Tibial nerve (tissue), 4 donors: Measurements from ENCODE around the gene ITGA8. TPM values are rescaled to one million over a fixed set of nuclear protein-coding genes. Genes with fewer than 3 reads are reported as not detected.

Source experiments
- DNase-seq, 2 donors: peaks; one replicate each; pipeline ENCODE4 v3.0.0-alpha.2; 2019; ENCODE audit warnings: low spot score in 2 of 2
- H3K27ac ChIP-seq, 4 donors: fragments of 200-600 bp; sonication (generic) in 3 of 4; one replicate each; pipeline ENCODE4 v1.5.1; 2017 to 2019; ENCODE audit warnings: mild to moderate bottlenecking in 1 of 4
- H3K27me3 ChIP-seq, 2 donors: fragments of 200-600 bp; sonication (generic) in 1 of 2; one replicate each; pipeline versions ENCODE4 v1.5.1 to v1.6.0; 2017 to 2019
- H3K36me3 ChIP-seq, 3 donors: fragments of 200-600 bp; sonication (generic); one replicate each; pipeline ENCODE4 v1.5.1; 2018 to 2019
- H3K4me1 ChIP-seq, 4 donors: fragments of 200-600 bp; sonication (generic) in 3 of 4; one replicate each; pipeline ENCODE4 v1.5.1; 2017 to 2019
- H3K4me3 ChIP-seq, 4 donors: fragments of 200-600 bp; sonication (generic) in 3 of 4; one replicate each; pipeline ENCODE4 v1.5.1; 2017 to 2019; ENCODE audit warnings: mild to moderate bottlenecking in 1 of 4, moderate library complexity in 1 of 4
- H3K9me3 ChIP-seq, 4 donors: fragments of 200-600 bp; sonication (generic) in 3 of 4; one replicate each; pipeline ENCODE4 v1.5.1; 2017 to 2019
- EP300 ChIP-seq, 2 donors: sonication (generic); formaldehyde crosslinking; IDR thresholded peaks; one replicate each; pipeline ENCODE4 v1.6.1; 2017; ENCODE audit warnings: antibody characterized with exemption in 2 of 2, mild to moderate bottlenecking in 1 of 2
- POLR2A ChIP-seq, 2 donors: fragments of 450-650 bp; IDR thresholded peaks; one replicate each; pipeline ENCODE4 v1.6.1; 2017; ENCODE audit warnings: antibody characterized with exemption in 2 of 2, mild to moderate bottlenecking in 2 of 2, moderate library complexity in 2 of 2
- WGBS, 2 donors: methylation state at CpG; one replicate each; pipeline ENCODE4 v1.1.5; 2018; 5-methylcytosine and 5-hydroxymethylcytosine counted together
- total RNA-seq, 4 donors: library from RNA; depleted of rRNA; stranded (reverse); fragments of >200 nt; gene quantifications; one replicate each; pipeline ENCODE4 v1.1.0, GENCODE V29; 2016
- TF ChIP-seq, protein P1 (sequence below), 5 experiments: fragments of 200-600 bp in 3 of 5; fragments of 450-650 bp in 2 of 5; sonication (generic) in 3 of 5; IDR thresholded peaks; one replicate each; pipeline ENCODE4 v1.5.1; 2016 to 2019; ENCODE audit warnings: antibody characterized with exemption in 5 of 5, mild to moderate bottlenecking in 3 of 5, moderate library complexity in 2 of 5

ITGA8 gene
- total RNA-seq, 4 donors from 2014 or later: 1.5 to 8.7 (median 4.3) TPM

DNA sequence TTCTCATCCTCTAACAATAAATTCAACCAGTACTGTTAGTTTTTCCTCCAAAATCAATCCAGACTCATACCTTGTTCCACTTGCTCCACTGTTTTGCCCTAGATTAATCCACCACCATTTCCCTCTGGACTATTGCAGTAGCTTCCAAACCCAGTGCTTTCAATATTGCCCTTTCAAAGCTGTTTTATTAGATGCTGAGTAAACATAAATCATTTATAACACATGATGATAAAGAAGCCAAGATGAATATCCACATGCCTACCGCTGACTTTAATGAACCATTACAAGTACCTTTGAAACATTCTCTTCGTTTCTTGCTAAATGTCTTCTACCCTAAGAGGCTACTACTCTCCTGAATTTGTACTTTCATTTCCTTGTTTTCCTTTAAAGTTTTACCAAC, 174.5 kb downstream of the ITGA8 start:
- 91 to 95% methylated on average over 2 of the region's 2 CpGs for WGBS, 2 donors
- H3K27me3 ChIP-seq: no peaks in the 10 kb centered on the region
- no peak overlapping the region for H3K27ac ChIP-seq
- no peak for DNase-seq
- H3K4me3 ChIP-seq: no peak overlapping the region
- no peaks in the 10 kb centered on the region for H3K4me1 ChIP-seq
- H3K36me3 ChIP-seq: no peaks in the 10 kb centered on the region
- H3K9me3 ChIP-seq: peaks cover 0 to 11% (median 0%) of the 10 kb centered on the region in 4 donors
- no peak for TF ChIP-seq EP300 (IDR thresholded peaks at IDR 0.05)
- TF ChIP-seq, protein P1, sequence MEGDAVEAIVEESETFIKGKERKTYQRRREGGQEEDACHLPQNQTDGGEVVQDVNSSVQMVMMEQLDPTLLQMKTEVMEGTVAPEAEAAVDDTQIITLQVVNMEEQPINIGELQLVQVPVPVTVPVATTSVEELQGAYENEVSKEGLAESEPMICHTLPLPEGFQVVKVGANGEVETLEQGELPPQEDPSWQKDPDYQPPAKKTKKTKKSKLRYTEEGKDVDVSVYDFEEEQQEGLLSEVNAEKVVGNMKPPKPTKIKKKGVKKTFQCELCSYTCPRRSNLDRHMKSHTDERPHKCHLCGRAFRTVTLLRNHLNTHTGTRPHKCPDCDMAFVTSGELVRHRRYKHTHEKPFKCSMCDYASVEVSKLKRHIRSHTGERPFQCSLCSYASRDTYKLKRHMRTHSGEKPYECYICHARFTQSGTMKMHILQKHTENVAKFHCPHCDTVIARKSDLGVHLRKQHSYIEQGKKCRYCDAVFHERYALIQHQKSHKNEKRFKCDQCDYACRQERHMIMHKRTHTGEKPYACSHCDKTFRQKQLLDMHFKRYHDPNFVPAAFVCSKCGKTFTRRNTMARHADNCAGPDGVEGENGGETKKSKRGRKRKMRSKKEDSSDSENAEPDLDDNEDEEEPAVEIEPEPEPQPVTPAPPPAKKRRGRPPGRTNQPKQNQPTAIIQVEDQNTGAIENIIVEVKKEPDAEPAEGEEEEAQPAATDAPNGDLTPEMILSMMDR (IDR thresholded peaks at IDR 0.05): no peak
- no peak for TF ChIP-seq POLR2A (IDR thresholded peaks at IDR 0.05)

DNA sequence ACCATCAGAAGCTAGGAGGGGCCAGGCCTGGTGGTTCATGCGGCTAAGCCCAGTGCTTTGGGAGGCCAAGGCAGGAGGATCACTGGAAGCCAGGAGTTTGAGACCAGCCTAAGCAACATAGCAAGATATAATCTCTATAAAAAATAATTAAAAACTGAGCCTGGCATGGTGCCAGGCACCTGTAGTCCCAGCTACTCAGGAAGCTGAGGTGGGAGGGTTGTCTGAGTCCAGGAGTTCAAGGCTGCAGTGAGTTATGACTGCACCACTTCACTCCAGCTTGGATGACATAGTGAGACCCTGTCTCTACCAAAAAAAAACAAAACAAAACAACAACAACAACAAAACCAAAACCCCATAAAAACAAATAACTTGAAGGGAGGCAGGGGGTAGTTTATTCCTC, 175.7 kb downstream of the ITGA8 start:
- H3K36me3 ChIP-seq: no peaks in the 10 kb centered on the region
- H3K9me3 ChIP-seq: peaks cover 0 to 11% (median 0%) of the 10 kb centered on the region in 4 donors
- WGBS, 2 donors: 90% methylated on average over 1 of the region's 1 CpG
- H3K4me1 ChIP-seq: no peaks in the 10 kb centered on the region
- TF ChIP-seq, protein P1 (IDR thresholded peaks at IDR 0.05): no peak
- no peak for TF ChIP-seq EP300 (IDR thresholded peaks at IDR 0.05)
- no peak for TF ChIP-seq POLR2A (IDR thresholded peaks at IDR 0.05)
- no peak for DNase-seq
- no peak overlapping the region for H3K27ac ChIP-seq
- no peaks in the 10 kb centered on the region for H3K27me3 ChIP-seq
- no peak overlapping the region for H3K4me3 ChIP-seq

DNA sequence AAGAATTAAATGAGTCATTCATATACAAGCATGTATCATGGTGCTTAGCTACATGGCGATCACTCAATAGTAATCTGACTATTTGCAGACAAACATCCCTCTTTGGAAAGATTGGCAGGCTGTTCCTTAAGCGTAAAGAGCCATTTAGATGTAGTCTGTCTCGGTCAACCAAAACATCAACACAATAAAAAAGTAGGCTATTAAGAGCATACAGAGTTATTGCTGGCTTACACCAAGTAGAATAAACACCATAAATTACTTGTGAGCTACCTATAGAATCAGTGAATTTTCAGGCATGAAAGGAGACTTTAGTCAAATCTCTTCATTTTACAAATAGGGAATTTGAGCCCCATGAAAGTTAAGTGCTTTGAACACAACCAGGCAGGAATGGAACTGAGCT, 176.9 kb downstream of the ITGA8 start:
- 92% methylated on average over 3 of the region's 3 CpGs for WGBS, 2 donors
- DNase-seq: no peak
- TF ChIP-seq EP300 (IDR thresholded peaks at IDR 0.05) (no peak), POLR2A (IDR thresholded peaks at IDR 0.05) (no peak)
- TF ChIP-seq, protein P1 (IDR thresholded peaks at IDR 0.05): no peak
- H3K4me3 ChIP-seq: no peak overlapping the region
- no peaks in the 10 kb centered on the region for H3K27me3 ChIP-seq
- no peak overlapping the region for H3K27ac ChIP-seq
- H3K9me3 ChIP-seq: peaks cover 0 to 11% (median 0%) of the 10 kb centered on the region in 4 donors
- no peaks in the 10 kb centered on the region for H3K36me3 ChIP-seq
- no peaks in the 10 kb centered on the region for H3K4me1 ChIP-seq

DNA sequence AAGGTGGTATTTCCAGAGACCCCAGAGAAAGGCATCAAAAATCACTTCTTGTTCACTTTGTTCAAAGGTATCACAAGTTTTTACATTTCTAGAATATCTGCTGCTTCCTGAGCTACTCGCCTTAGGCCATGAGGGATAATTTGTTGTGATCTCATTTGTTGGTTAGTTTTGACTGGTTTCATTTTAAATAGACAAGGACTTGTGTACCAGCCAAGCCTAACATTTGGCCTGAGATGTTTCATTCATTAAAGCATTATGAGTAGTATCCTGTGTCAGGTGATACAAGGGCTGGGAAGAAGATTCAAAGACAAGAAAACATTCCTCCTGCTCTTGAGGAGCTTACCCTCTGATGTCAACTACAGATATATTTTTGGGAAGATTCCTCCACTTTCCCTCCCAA, 178.3 kb downstream of the ITGA8 start:
- no peaks in the 10 kb centered on the region for H3K27me3 ChIP-seq
- H3K4me3 ChIP-seq: no peak overlapping the region
- WGBS, 2 donors: 81 to 82% methylated on average over 1 of the region's 1 CpG
- H3K36me3 ChIP-seq: no peaks in the 10 kb centered on the region
- no peak overlapping the region for H3K27ac ChIP-seq
- no peaks in the 10 kb centered on the region for H3K4me1 ChIP-seq
- peaks cover 0 to 11% (median 0%) of the 10 kb centered on the region in 4 donors for H3K9me3 ChIP-seq
- no peak for DNase-seq
- TF ChIP-seq POLR2A (IDR thresholded peaks at IDR 0.05) (no peak), EP300 (IDR thresholded peaks at IDR 0.05) (no peak)
- TF ChIP-seq, protein P1 (IDR thresholded peaks at IDR 0.05): no peak

DNA sequence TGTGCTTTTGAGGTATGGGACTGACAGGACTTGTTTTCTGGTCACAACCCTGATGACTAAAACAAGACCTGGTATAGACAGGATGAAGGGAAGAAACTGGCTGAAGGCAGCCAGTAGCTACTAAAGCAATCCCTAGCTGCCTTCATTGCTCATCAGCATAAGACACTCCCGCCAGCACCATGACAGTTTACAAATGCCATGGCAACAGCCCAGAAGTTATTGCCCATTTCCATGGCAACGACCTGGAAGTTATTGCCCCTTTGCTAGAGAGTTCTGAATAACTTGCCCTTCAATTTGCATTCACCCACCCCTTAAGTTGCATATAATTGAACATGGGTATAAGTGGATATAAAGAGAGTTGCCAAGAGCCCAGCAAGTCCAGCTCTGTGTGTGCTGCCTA, 179.0 kb downstream of the ITGA8 start:
- 69 to 83% methylated on average over 2 of the region's 2 CpGs for WGBS, 2 donors
- no peak for DNase-seq
- Histone ChIP-seq H3K36me3 (no peaks in the 10 kb centered on the region), H3K4me3 (no peak overlapping the region), H3K9me3 (peaks cover 0 to 11% (median 0%) of the 10 kb centered on the region in 4 donors), H3K27me3 (no peaks in the 10 kb centered on the region), H3K4me1 (no peaks in the 10 kb centered on the region), H3K27ac (no peak overlapping the region)
- TF ChIP-seq EP300 (IDR thresholded peaks at IDR 0.05) (no peak), POLR2A (IDR thresholded peaks at IDR 0.05) (no peak)
- TF ChIP-seq, protein P1 (IDR thresholded peaks at IDR 0.05): no peak
